ENCODE data around the gene SUGP2. TPM values are rescaled to one million over a fixed set of nuclear protein-coding genes. Genes with fewer than 3 reads are reported as not detected.

Gene SUGP2
- total and polyA plus RNA-seq, 2 of the 13 experiments (the other 11 are each of a cell fraction or from before 2014, with no cell fraction given): 40.6 to 57.7 TPM

GRCh38 chr19:18945297-18945696 lies 88.0 kb downstream of the SUGP2 start:
- WGBS (ENCODE audit: low lambda C conversion rate): 63% methylated on average over 9 of the region's 9 CpGs
- no peak for ATAC-seq
- Histone ChIP-seq H3K36me3 (replicated peaks in 1 of 2; ENCODE audit: control insufficient read depth in 1 of 2, insufficient read depth in 2 of 2, low read length in 2 of 2) (no peaks in the 10 kb centered on the region), H3K4me2 (ENCODE audit: low read depth, low read length) (no peak overlapping the region), H3K27me3 (ENCODE audit: control insufficient read depth in 1 of 2, insufficient read depth in 2 of 2, low read length in 2 of 2) (no peaks in the 10 kb centered on the region), H3K27ac (ENCODE audit: extremely low read length, insufficient read depth, low read length) (no peak overlapping the region), H3K9ac (ENCODE audit: insufficient read depth, low read depth, low read length) (no peak overlapping the region), H3K9me3 (ENCODE audit: low read length) (no peaks in the 10 kb centered on the region), H2AFZ (ENCODE audit: low read length) (no peak overlapping the region), H3K4me1 (ENCODE audit: insufficient read depth, low read length) (peaks cover 31% of the 10 kb centered on the region), H3K4me3 (replicated peaks in 1 of 3; ENCODE audit: insufficient read depth in 1 of 3, low read depth in 2 of 3, low read length in 3 of 3) (no peak overlapping the region), H4K20me1 (ENCODE audit: insufficient read depth, low read length) (no peaks in the 10 kb centered on the region), H3K79me2 (ENCODE audit: insufficient read depth, low read length) (no peaks in the 10 kb centered on the region)
- CTCF ChIA-PET (ENCODE audit: low intra/inter-chr PET ratio, low total read pairs): no interaction called here
- no peak for FAIRE-seq
- no peak for DNase-seq (ENCODE audit: low spot score)
- TF ChIP-seq KMT2A (CRISPR knock-in tag; IDR thresholded peaks at IDR 0.05) (no peak), ZNF629 (CRISPR knock-in tag; conservative IDR thresholded peaks at IDR 0.05) (peak; percentile 87)
- in situ Hi-C loops (cut with HindIII; ENCODE audit: extremely low pct_ligation_motif_present, low pct_unique_long_range_greater_than_20kb): no loop called here
- intact Hi-C loops (cut with micrococcal nuclease; ENCODE audit: unreplicated experiment): no loop called here
- POLR2A ChIA-PET: no interaction called here
- BruUV-seq (replicated peaks): no TSS peak

- BruUV-seq (replicated peaks): no TSS peak
- Histone ChIP-seq H3K79me2 (ENCODE audit: insufficient read depth, low read length) (no peaks in the 10 kb centered on the region), H3K4me2 (ENCODE audit: low read depth, low read length) (peak overlapping the region; percentile 65), H3K4me1 (ENCODE audit: insufficient read depth, low read length) (peaks cover 47% of the 10 kb centered on the region), H3K9me3 (ENCODE audit: low read length) (no peaks in the 10 kb centered on the region), H3K27me3 (ENCODE audit: control insufficient read depth in 1 of 2, insufficient read depth in 2 of 2, low read length in 2 of 2) (no peaks in the 10 kb centered on the region), H2AFZ (ENCODE audit: low read length) (no peak overlapping the region), H3K36me3 (replicated peaks in 1 of 2; ENCODE audit: control insufficient read depth in 1 of 2, insufficient read depth in 2 of 2, low read length in 2 of 2) (peaks cover 0 to 1% of the 10 kb centered on the region in 2 experiments; a peak in 1 of 5 replicates), H4K20me1 (ENCODE audit: insufficient read depth, low read length) (no peaks in the 10 kb centered on the region), H3K27ac (ENCODE audit: extremely low read length, insufficient read depth, low read length) (no peak overlapping the region), H3K4me3 (replicated peaks in 1 of 3; ENCODE audit: insufficient read depth in 1 of 3, low read depth in 2 of 3, low read length in 3 of 3) (no peak overlapping the region; a peak in 1 of 6 replicates), H3K9ac (ENCODE audit: insufficient read depth, low read depth, low read length) (no peak overlapping the region)
- ATAC-seq (peak; percentile 13; the same call in 1 of the 3 replicates), FAIRE-seq (peak; percentile 36), DNase-seq (ENCODE audit: low spot score) (peak; percentile 29)
- intact Hi-C loops (cut with micrococcal nuclease; ENCODE audit: unreplicated experiment) (loop anchor here (2.0 kb wide), 1 partner anchor 17 kb away; no protein-coding TSS in a partner anchor), in situ Hi-C loops (cut with HindIII; ENCODE audit: extremely low pct_ligation_motif_present, low pct_unique_long_range_greater_than_20kb) (loop anchor here (5.0 kb wide), 1 partner anchor 44 kb away; no protein-coding TSS in a partner anchor)
- POLR2A ChIA-PET: no interaction called here
- 25% methylated on average over 4 of the region's 4 CpGs for WGBS (ENCODE audit: low lambda C conversion rate)
- CTCF ChIA-PET (ENCODE audit: low intra/inter-chr PET ratio, low total read pairs): no interaction called here
- TF ChIP-seq TERF1 (CRISPR knock-in tag; IDR thresholded peaks at IDR 0.05) (no peak), MIXL1 (CRISPR knock-in tag; IDR thresholded peaks at IDR 0.05) (no peak), ZNF672 (CRISPR knock-in tag; IDR thresholded peaks at IDR 0.05) (no peak), KDM2A (CRISPR knock-in tag; IDR thresholded peaks at IDR 0.05; ENCODE audit: borderline replicate concordance, low read depth) (0 out of 2 replicates have a peak, but pooled peaks have one; percentile 18), ZNF10 (CRISPR knock-in tag; IDR thresholded peaks at IDR 0.05; ENCODE audit: borderline replicate concordance, low read depth) (no peak), NRL (CRISPR knock-in tag; IDR thresholded peaks at IDR 0.05; ENCODE audit: borderline replicate concordance) (no peak), ZNF746 (CRISPR knock-in tag; IDR thresholded peaks at IDR 0.05) (0 out of 2 replicates have a peak, but pooled peaks have one; percentile 10), KDM3A (CRISPR knock-in tag; IDR thresholded peaks at IDR 0.05; ENCODE audit: low read depth) (no peak), TRIM22 (IDR thresholded peaks at IDR 0.05) (no peak), PATZ1 (CRISPR knock-in tag; IDR thresholded peaks at IDR 0.05) (peak; percentile 77)
Observed at GRCh38 chr19:18943465-18943864, 89.9 kb downstream of the SUGP2 start.
